ENCODE results near the gene TTC32.

TTC32 gene

DNA sequence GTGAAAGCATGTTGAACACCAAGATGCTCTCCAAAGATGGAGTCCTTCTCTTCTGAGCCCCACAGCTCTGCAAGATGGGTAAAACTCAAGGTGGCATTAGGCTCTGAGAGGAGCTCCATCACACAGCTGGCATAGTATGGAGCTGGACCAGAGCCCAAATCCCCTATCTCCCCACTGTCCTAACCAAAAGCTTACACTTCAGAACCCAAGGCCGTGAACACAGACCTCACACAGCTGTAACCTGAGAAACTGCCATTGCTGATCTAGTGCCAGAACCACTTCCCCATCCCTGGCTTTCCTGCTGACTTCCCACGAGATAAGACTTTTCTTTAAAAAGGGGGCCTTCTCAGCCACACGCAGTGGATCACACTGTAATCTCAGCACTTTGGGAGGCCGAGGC, 25.0 kb downstream of the TTC32 start:
- DNase-seq (ENCODE audit: low spot score) = peak; percentile 24

- DNase-seq (ENCODE audit: low spot score) = no peak
Measured at GRCh38 chr2:19875280-19875679, 26.5 kb downstream of the TTC32 start.

- peak; percentile 38 for DNase-seq (ENCODE audit: low spot score)
Measured at GRCh38 chr2:19874726-19875125, 27.1 kb downstream of the TTC32 start.

GRCh38 chr2:19873014-19873413, 28.8 kb downstream of the TTC32 start:
- DNase-seq (ENCODE audit: low spot score) = peak; percentile 11

DNA sequence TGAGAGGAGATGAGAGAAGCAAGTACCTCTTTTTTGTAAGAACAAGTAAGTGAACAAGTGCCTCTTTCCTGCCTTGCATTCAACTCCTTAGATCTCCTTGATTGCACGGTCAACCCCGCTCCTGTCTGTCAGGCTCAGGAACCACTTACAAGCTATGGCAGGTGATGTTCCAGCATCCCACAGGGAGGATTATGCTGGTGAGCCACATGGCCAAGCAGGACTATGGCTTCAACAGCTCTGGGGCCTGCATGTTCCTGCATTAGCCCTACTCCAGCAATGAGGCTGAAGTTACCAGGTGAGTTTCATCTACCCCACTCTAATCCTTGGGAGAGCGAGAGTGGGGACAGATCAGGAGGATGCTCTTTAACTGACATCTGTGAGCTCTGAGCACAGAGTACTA, 29.5 kb downstream of the TTC32 start:
- no peak for DNase-seq (ENCODE audit: low spot score)

- no peak for DNase-seq (ENCODE audit: low spot score)
Measured at GRCh38 chr2:19871836-19872235, 29.9 kb downstream of the TTC32 start.

- DNase-seq (ENCODE audit: low spot score) = no peak
Measured at GRCh38 chr2:19870792-19871191, 31.0 kb downstream of the TTC32 start.

DNA sequence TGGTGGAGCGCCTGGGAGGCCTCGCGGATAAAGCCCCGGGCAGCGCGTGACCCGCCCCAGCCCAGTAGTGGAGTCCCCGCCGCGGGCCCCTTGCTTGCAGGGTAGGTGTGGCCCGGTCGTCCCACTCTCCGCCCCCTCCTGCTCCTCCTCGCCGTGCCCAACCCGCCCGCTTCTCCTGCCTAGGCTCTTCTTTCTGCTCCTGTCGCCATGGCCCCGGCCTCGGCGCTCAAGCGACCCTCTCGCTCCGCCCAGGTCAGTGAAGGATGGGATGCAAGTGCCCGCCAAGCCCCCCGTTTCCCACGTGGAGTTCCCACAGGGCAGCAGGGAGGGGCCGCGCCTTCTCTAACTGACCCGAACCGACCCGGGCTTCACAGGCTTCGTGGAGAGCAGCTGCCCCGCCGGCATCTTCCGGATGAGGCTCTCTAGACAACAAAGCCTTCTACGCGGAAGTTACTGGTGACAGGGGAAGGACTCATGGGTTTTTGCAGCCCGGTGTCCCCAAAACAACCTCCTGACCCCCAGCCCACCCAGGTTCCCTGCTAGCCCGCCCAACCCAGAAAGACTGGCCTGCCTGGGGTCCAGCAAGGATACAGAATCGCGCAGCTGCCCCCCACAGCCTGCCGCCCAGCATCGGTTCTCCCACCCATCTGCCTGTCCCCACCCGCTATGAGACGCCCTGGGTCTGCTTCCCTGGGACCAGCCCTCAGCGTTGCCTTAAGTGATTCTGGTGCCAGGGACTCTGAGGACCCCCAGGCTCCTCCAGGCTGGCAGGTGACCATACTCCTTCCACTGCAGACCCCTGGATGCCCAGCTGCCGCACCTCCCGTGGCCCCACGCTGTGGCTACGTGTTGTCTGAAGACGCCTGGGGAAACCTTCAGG, 32.8 kb downstream of the TTC32 start:
- peak; percentile 71 for DNase-seq (ENCODE audit: low spot score)

GRCh38 chr2:19868224-19868623, 33.6 kb downstream of the TTC32 start:
- DNase-seq (ENCODE audit: low spot score) = no peak

- DNase-seq (ENCODE audit: low spot score) = no peak
Measured at GRCh38 chr2:19866771-19867170, 35.0 kb downstream of the TTC32 start.

DNA sequence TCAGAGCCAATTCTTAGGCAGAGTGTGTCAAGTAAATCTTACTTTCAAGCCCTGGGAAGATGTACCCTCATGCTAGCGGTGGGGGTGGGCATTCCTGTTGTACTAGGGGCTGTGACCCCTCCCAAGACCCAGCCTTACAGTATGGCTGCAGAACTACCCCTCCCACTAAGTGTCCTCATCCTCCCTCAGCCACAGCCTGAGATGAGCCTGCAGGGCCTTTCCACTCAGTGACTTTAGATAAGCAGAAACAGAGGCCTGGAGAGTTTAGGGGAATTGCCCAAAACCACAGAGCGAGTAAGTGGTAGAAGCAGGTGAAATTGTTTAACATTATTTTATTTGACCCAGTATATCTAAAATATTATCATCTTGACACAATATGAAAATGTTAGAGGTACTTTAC, 36.6 kb downstream of the TTC32 start:
- DNase-seq (ENCODE audit: low spot score) = no peak

GRCh38 chr2:19864381-19864780, 37.4 kb downstream of the TTC32 start:
- DNase-seq (ENCODE audit: low spot score) = no peak

- peak; percentile 93 for DNase-seq (ENCODE audit: low spot score)
Measured at GRCh38 chr2:19863303-19864041, 38.3 kb downstream of the TTC32 start.

- DNase-seq (ENCODE audit: low spot score) = no peak
Measured at GRCh38 chr2:19861813-19862212, 40.0 kb downstream of the TTC32 start.

GRCh38 chr2:19860022-19860421, 41.8 kb downstream of the TTC32 start:
- no peak for DNase-seq (ENCODE audit: low spot score)

DNA sequence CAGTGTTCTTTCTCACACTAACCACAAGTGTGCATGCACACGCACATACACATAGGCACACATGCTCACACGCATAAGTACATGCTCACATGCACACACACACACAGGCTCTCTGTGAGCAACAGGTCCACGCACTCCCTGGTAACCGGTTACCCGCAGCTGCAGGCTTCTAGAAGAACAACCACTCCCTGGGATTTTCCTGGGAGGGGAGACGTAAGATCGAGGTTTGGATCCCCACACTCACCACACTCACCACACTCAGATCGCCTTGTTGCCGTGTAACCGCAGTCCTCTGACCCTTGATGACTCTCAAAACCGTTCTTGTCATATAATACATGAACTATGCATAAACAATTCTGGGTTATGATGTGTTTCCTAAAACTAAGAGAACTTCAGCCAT, 42.2 kb downstream of the TTC32 start:
- DNase-seq (ENCODE audit: low spot score) = no peak

DNA sequence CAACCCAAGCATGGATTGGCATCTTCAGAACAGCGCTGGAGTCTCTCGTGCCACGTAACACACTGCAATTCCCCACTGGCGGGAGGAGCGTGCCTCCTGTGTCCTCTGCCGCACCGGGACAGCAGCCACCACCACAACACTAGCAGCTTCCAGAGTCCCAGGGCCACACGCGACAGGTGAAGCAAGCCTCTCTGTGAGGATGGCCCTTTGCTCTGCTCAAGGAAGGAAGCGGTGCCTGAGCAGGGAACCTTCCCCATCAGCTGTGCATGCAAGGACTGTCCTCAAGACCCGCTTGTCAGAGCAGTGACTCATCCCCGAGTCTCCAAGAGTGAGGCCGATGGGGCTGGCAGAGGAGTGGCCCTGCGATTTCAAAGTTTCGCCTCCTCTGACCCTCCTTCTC, 44.0 kb downstream of the TTC32 start:
- DNase-seq (ENCODE audit: low spot score) = no peak

- no peak for DNase-seq (ENCODE audit: low spot score)
Measured at GRCh38 chr2:19857100-19857499, 44.7 kb downstream of the TTC32 start.

DNA sequence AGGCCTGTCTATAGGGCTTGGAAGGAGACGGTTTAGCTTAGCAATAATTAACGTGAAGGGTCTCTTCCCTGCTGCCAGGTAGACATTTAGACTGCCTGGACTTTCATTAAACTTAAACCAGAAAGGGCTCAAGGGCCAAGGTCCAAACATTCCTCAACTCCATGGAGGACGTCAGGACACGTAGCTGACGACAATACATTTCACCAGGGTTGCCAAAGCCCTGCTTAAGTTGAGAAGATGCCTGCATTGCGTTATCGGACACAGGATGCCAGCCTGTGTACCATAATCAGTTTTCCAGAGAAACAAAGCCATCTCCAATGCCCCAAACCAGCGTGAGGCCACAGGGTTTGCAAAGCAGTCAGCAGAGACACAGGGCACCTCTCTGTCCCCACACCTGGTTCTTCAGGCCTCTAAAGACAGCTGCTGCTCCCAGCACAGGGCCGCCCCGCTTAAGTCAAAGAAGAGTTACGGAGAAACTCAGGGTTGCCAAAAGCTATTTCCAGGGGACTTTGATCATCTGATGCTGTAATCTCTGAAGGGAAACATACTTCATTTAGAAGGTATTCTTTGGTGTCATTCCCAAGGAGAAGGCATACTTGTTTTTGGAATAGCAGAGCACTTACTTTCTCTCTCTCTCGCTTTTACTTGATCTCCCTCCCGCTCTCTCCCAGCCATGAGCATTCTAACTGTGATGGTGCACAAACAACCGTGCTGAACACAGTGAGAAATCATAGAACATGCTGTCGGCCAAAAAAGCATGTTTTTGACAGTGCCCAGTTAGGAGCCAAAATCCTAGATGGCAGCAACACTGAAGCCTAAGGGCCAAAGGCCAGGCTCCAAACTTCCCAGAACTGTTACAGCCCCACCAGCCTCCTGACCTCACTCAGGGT, 46.0 kb downstream of the TTC32 start:
- DNase-seq (ENCODE audit: low spot score) = no peak

GRCh38 chr2:19854596-19855541, 46.9 kb downstream of the TTC32 start:
- no peak for DNase-seq (ENCODE audit: low spot score)

DNA sequence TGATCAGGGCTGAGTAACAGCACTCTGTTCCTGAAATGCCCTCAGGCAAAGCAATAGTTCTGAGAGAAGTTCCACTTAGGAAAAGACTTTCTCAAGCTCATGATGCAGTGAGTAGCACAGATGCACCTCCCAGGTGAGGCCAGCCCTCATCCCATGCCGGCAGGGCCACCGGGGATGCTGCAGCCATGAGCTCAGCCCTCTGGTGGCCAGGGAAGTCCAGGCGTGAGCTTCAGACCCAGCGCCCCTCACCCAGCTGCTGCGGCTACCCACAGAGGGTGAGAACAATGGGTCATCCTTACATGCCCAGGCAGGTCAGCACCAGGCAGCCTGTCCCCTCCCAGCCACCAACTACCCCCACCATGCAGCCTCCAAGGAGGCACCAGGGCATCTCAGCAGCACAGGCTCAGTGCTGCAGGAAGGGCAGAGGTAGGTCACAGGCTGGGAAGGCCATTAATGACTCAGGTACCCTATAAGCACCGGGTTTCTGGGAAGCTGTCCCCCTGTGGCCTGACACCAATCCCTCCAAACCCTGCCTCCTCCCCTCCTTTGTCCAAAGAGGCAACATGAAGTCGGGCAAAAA, 50.6 kb downstream of the TTC32 start:
- DNase-seq (ENCODE audit: low spot score) = no peak

All from ecto neural progenitor cell (in vitro differentiated cells).